Esophagus muscularis mucosa (tissue), 4 donors: ENCODE measurements around the gene GUCY2F.

ENCODE experiments used
- CTCF ChIP-seq, 3 experiments: fragments of 200-600 bp in 2 of 3; fragments of 450-650 bp in 1 of 3; sonication (generic) in 2 of 3; IDR thresholded peaks; one replicate each; pipeline ENCODE4 v1.5.1; 2017 to 2019; ENCODE audit warnings: antibody characterized with exemption in 3 of 3, mild to moderate bottlenecking in 2 of 3, moderate library complexity in 1 of 3
- EP300 ChIP-seq: sonication (generic); formaldehyde crosslinking; IDR thresholded peaks from one replicate; pipeline ENCODE4 v1.6.1; 2017; ENCODE audit warnings: antibody characterized with exemption
- POLR2A ChIP-seq: fragments of 450-650 bp; IDR thresholded peaks from one replicate; pipeline ENCODE4 v1.6.1; 2017; ENCODE audit warnings: antibody characterized with exemption, moderate library complexity, mild to moderate bottlenecking, low read depth
- POLR2AphosphoS5 ChIP-seq, 2 donors: sonication (generic); formaldehyde crosslinking; IDR thresholded peaks; one replicate each; pipeline ENCODE4 v1.6.1; 2017; ENCODE audit warnings: antibody characterized with exemption in 2 of 2

GRCh38 chrX:109347632-109348031 is 134.3 kb downstream of the GUCY2F start:
- no peak for TF ChIP-seq CTCF (IDR thresholded peaks at IDR 0.05)
- no peak for TF ChIP-seq EP300
- TF ChIP-seq POLR2A = no peak
- no peak for TF ChIP-seq POLR2AphosphoS5 (IDR thresholded peaks at IDR 0.05)
